ENCODE data around the gene MRFAP1L1. TPM values are rescaled to one million over a fixed set of nuclear protein-coding genes. Genes with fewer than 3 reads are reported as not detected.

MRFAP1L1 gene
- total and polyA plus RNA-seq, 9 of the 15 experiments (the other 6 are each of a cell fraction or from before 2014, with no cell fraction given), result 37.6 to 111 (median 83.8) TPM

DNA sequence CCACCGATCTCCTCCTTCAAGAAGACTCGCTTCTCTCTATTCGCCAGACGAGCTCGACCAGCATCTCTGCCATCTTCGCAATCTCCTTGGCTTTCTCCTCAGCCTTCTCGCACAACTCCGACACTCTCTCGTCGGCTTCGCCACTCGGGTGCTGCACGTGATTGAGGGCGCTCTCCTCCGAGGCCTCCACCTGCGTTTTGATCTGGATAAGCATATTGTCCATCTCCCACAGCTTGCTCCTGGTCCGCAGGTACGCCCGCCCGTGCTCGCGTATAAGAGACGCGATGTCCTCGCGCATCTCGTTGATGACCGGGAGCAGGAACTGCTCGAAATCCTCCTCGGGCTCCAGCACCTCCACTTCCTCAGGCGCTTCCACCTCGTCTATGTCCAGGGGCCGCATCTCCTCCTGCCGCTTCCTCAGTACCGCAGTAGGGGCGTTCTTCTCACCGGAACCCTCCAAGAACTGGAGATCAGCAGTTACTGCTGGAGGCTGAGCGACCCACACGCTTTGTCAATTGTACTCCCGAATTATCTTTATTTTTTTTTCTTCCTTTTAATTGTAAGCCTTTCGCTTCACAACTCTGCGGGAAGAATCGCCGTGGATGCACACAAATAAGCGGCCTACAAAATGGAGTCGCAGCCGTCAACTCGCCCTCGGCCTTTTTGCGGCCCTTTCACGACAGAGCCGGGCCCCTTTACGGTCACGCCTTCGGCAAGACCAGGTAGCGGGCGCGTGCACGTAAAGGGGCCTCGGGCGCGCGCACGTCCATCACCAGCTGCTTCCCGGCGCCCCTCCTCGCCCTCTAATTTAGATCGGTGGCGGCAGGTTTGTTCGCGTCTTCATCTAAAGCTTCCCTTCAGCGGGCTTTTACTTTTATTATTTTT, at the start of gene MRFAP1L1 (continued):
- TF ChIP-seq, protein P1, sequence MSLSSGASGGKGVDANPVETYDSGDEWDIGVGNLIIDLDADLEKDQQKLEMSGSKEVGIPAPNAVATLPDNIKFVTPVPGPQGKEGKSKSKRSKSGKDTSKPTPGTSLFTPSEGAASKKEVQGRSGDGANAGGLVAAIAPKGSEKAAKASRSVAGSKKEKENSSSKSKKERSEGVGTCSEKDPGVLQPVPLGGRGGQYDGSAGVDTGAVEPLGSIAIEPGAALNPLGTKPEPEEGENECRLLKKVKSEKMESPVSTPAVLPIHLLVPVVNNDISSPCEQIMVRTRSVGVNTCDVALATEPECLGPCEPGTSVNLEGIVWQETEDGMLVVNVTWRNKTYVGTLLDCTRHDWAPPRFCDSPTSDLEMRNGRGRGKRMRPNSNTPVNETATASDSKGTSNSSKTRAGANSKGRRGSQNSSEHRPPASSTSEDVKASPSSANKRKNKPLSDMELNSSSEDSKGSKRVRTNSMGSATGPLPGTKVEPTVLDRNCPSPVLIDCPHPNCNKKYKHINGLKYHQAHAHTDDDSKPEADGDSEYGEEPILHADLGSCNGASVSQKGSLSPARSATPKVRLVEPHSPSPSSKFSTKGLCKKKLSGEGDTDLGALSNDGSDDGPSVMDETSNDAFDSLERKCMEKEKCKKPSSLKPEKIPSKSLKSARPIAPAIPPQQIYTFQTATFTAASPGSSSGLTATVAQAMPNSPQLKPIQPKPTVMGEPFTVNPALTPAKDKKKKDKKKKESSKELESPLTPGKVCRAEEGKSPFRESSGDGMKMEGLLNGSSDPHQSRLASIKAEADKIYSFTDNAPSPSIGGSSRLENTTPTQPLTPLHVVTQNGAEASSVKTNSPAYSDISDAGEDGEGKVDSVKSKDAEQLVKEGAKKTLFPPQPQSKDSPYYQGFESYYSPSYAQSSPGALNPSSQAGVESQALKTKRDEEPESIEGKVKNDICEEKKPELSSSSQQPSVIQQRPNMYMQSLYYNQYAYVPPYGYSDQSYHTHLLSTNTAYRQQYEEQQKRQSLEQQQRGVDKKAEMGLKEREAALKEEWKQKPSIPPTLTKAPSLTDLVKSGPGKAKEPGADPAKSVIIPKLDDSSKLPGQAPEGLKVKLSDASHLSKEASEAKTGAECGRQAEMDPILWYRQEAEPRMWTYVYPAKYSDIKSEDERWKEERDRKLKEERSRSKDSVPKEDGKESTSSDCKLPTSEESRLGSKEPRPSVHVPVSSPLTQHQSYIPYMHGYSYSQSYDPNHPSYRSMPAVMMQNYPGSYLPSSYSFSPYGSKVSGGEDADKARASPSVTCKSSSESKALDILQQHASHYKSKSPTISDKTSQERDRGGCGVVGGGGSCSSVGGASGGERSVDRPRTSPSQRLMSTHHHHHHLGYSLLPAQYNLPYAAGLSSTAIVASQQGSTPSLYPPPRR (CRISPR knock-in tag; IDR thresholded peaks at IDR 0.05; ENCODE audit: borderline replicate concordance), result no peak
- TF ChIP-seq ZNF134 (CRISPR knock-in tag; conservative IDR thresholded peaks at IDR 0.05), result no peak
- TF ChIP-seq RFX5 (IDR thresholded peaks at IDR 0.05; ENCODE audit: low read depth, low read length), result no peak
- no peak for TF ChIP-seq EWSR1 (IDR thresholded peaks at IDR 0.05; ENCODE audit: borderline replicate concordance, low read depth, partially characterized antibody)
- TF ChIP-seq ELF2 (CRISPR knock-in tag; IDR thresholded peaks at IDR 0.05), result no peak
- no peak for TF ChIP-seq PHF21A (IDR thresholded peaks at IDR 0.05; ENCODE audit: borderline replicate concordance, low read depth)
- no peak for TF ChIP-seq ILK (tag; IDR thresholded peaks at IDR 0.05; ENCODE audit: borderline replicate concordance, low read depth)
- no peak for TF ChIP-seq ZNF778 (CRISPR knock-in tag; IDR thresholded peaks at IDR 0.05)
- TF ChIP-seq, protein P2, sequence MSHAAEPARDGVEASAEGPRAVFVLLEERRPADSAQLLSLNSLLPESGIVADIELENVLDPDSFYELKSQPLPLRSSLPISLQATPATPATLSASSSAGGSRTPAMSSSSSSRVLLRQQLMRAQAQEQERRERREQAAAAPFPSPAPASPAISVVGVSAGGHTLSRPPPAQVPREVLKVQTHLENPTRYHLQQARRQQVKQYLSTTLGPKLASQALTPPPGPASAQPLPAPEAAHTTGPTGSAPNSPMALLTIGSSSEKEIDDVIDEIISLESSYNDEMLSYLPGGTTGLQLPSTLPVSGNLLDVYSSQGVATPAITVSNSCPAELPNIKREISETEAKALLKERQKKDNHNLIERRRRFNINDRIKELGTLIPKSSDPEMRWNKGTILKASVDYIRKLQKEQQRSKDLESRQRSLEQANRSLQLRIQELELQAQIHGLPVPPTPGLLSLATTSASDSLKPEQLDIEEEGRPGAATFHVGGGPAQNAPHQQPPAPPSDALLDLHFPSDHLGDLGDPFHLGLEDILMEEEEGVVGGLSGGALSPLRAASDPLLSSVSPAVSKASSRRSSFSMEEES (CRISPR knock-in tag; IDR thresholded peaks at IDR 0.05), result no peak
- TF ChIP-seq CEBPB (tag; IDR thresholded peaks at IDR 0.05), result no peak
- TF ChIP-seq, protein P3, sequence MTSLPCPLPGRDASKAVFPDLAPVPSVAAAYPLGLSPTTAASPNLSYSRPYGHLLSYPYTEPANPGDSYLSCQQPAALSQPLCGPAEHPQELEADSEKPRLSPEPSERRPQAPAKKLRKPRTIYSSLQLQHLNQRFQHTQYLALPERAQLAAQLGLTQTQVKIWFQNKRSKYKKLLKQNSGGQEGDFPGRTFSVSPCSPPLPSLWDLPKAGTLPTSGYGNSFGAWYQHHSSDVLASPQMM (CRISPR knock-in tag; IDR thresholded peaks at IDR 0.05), result no peak
- TF ChIP-seq, protein P4, sequence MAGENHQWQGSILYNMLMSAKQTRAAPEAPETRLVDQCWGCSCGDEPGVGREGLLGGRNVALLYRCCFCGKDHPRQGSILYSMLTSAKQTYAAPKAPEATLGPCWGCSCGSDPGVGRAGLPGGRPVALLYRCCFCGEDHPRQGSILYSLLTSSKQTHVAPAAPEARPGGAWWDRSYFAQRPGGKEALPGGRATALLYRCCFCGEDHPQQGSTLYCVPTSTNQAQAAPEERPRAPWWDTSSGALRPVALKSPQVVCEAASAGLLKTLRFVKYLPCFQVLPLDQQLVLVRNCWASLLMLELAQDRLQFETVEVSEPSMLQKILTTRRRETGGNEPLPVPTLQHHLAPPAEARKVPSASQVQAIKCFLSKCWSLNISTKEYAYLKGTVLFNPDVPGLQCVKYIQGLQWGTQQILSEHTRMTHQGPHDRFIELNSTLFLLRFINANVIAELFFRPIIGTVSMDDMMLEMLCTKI (IDR thresholded peaks at IDR 0.05; ENCODE audit: partially characterized antibody), result no peak
- TF ChIP-seq, protein P5, sequence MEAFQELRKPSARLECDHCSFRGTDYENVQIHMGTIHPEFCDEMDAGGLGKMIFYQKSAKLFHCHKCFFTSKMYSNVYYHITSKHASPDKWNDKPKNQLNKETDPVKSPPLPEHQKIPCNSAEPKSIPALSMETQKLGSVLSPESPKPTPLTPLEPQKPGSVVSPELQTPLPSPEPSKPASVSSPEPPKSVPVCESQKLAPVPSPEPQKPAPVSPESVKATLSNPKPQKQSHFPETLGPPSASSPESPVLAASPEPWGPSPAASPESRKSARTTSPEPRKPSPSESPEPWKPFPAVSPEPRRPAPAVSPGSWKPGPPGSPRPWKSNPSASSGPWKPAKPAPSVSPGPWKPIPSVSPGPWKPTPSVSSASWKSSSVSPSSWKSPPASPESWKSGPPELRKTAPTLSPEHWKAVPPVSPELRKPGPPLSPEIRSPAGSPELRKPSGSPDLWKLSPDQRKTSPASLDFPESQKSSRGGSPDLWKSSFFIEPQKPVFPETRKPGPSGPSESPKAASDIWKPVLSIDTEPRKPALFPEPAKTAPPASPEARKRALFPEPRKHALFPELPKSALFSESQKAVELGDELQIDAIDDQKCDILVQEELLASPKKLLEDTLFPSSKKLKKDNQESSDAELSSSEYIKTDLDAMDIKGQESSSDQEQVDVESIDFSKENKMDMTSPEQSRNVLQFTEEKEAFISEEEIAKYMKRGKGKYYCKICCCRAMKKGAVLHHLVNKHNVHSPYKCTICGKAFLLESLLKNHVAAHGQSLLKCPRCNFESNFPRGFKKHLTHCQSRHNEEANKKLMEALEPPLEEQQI (IDR thresholded peaks at IDR 0.05), result no peak
- no peak for TF ChIP-seq ZNF311 (CRISPR knock-in tag; IDR thresholded peaks at IDR 0.05)
- no peak for TF ChIP-seq SMC3 (conservative IDR thresholded peaks at IDR 0.05; ENCODE audit: insufficient read depth, low read depth, low read length)
